ENCODE measurements around the gene LRRC9. TPM values are rescaled to one million over a fixed set of nuclear protein-coding genes. Genes with fewer than 3 reads are reported as not detected.

Gene LRRC9
- total RNA-seq, 1 experiment from 2014 or later: 0.77 TPM

DNA sequence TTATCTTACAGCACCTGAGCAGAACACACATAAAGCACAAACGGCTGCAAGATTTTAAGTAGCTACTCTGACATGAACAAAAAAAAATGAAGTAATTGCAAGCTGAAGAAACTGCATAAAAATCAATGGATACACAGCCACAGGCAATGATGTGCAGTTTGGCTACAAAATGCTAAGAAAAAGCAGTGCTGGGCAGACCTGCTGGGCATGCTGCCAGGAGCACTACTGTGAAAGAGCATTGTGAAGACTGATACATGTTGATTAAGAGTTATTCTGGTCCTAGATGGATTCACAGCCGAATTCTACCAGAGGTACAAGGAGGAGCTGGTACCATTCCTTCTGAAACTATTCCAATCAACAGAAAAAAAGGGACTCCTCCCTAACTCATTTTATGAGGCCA is 29.3 kb upstream of the LRRC9 start:
- Mint-ChIP-seq H3K9me3 (peaks cover 0 to 2% of the 10 kb centered on the region in 2 experiments; a peak in 1 of 5 replicates), H3K36me3 (ENCODE audit: insufficient read depth in 1 of 3, low read depth in 3 of 3) (no peaks in the 10 kb centered on the region), H3K27ac (no peak overlapping the region), H3K4me3 (no peak overlapping the region), H3K4me1 (no peaks in the 10 kb centered on the region), H3K27me3 (ENCODE audit: low read depth) (peaks cover 9% of the 10 kb centered on the region)
- H3K4me2 ChIP-seq (ENCODE audit: insufficient read depth, insufficient read length, low read length): no peak overlapping the region
- no peak overlapping the region for H2AFZ ChIP-seq (ENCODE audit: low read length)
- H2BK5ac ChIP-seq (ENCODE audit: insufficient read length, low read length): no peak overlapping the region
- no peak overlapping the region for H3T11ph ChIP-seq (ENCODE audit: low read length)
- H4K8ac ChIP-seq (replicated peaks; ENCODE audit: insufficient read length, low read depth, low read length): no peak overlapping the region
- H3K79me1 ChIP-seq (ENCODE audit: insufficient read depth, low read depth, low read length, poor library complexity, severe bottlenecking): no peaks in the 10 kb centered on the region
- H4K5ac ChIP-seq (ENCODE audit: insufficient read length, low read depth, low read length): no peak overlapping the region
- H3K23ac ChIP-seq (ENCODE audit: insufficient read length, low read depth, low read length): no peak overlapping the region
- no peak overlapping the region for H3K18ac ChIP-seq (ENCODE audit: insufficient read length, low read depth, low read length)
- H3K4ac ChIP-seq (ENCODE audit: low read depth, low read length): no peak overlapping the region
- no peaks in the 10 kb centered on the region for H3K9me3 ChIP-seq (ENCODE audit: control insufficient read depth, low read depth, low read length)
- no peak overlapping the region for H3K56ac ChIP-seq (ENCODE audit: insufficient read length, low read depth, low read length)
- H3K27ac ChIP-seq (ENCODE audit: insufficient read length, low read depth, low read length): no peak overlapping the region
- no CpG with 5 or more reads among the region's 2 CpGs for WGBS (ENCODE audit: extremely low coverage, insufficient read length, low lambda C conversion rate)
- no peak overlapping the region for H3K14ac ChIP-seq (ENCODE audit: insufficient read depth, low read length)
- no peaks in the 10 kb centered on the region for H3K27me3 ChIP-seq (ENCODE audit: insufficient read depth, low read length)
- H4K91ac ChIP-seq (ENCODE audit: insufficient read length, low read depth, low read length): no peak overlapping the region
- no peaks in the 10 kb centered on the region for H4K20me1 ChIP-seq (ENCODE audit: control insufficient read depth, insufficient read depth, insufficient read length)
- H2BK120ac ChIP-seq (ENCODE audit: low read depth, low read length, poor library complexity, severe bottlenecking): no peak overlapping the region
- H3K79me2 ChIP-seq (ENCODE audit: insufficient read depth, low read length): no peaks in the 10 kb centered on the region
- no peak overlapping the region for H2BK15ac ChIP-seq (ENCODE audit: low read depth, low read length)
- no peak overlapping the region for H2BK20ac ChIP-seq (ENCODE audit: low read depth, low read length, poor library complexity, severe bottlenecking)
- H2AK5ac ChIP-seq (ENCODE audit: insufficient read length, low read length): no peak overlapping the region
- H3K9ac ChIP-seq (ENCODE audit: extremely low read depth, insufficient read length, low read length): no peak overlapping the region
- TF ChIP-seq, protein P1, sequence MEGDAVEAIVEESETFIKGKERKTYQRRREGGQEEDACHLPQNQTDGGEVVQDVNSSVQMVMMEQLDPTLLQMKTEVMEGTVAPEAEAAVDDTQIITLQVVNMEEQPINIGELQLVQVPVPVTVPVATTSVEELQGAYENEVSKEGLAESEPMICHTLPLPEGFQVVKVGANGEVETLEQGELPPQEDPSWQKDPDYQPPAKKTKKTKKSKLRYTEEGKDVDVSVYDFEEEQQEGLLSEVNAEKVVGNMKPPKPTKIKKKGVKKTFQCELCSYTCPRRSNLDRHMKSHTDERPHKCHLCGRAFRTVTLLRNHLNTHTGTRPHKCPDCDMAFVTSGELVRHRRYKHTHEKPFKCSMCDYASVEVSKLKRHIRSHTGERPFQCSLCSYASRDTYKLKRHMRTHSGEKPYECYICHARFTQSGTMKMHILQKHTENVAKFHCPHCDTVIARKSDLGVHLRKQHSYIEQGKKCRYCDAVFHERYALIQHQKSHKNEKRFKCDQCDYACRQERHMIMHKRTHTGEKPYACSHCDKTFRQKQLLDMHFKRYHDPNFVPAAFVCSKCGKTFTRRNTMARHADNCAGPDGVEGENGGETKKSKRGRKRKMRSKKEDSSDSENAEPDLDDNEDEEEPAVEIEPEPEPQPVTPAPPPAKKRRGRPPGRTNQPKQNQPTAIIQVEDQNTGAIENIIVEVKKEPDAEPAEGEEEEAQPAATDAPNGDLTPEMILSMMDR (conservative IDR thresholded peaks at IDR 0.05): no peak
- H2BK12ac ChIP-seq (ENCODE audit: insufficient read length, low read depth, low read length): no peak overlapping the region
- no peak for DNase-seq
- H3K4me1 ChIP-seq (ENCODE audit: insufficient read depth, low read length): no peaks in the 10 kb centered on the region
- H3K23me2 ChIP-seq (ENCODE audit: insufficient read length, low read depth, low read length, poor library complexity, severe bottlenecking): no peaks in the 10 kb centered on the region
